Measurements from ENCODE around the gene FAM156A.
"Not testable (repeated sequence)": the region's sequence is repeated elsewhere in the genome, so short reads cannot be mapped to it uniquely, and the experiment has no call there.

- TF ChIP-seq, protein P1, sequence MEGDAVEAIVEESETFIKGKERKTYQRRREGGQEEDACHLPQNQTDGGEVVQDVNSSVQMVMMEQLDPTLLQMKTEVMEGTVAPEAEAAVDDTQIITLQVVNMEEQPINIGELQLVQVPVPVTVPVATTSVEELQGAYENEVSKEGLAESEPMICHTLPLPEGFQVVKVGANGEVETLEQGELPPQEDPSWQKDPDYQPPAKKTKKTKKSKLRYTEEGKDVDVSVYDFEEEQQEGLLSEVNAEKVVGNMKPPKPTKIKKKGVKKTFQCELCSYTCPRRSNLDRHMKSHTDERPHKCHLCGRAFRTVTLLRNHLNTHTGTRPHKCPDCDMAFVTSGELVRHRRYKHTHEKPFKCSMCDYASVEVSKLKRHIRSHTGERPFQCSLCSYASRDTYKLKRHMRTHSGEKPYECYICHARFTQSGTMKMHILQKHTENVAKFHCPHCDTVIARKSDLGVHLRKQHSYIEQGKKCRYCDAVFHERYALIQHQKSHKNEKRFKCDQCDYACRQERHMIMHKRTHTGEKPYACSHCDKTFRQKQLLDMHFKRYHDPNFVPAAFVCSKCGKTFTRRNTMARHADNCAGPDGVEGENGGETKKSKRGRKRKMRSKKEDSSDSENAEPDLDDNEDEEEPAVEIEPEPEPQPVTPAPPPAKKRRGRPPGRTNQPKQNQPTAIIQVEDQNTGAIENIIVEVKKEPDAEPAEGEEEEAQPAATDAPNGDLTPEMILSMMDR (IDR thresholded peaks at IDR 0.05 in 4 of 5, conservative IDR thresholded peaks at IDR 0.05 in 1 of 5): not testable (repeated sequence)
- TF ChIP-seq POLR2A (IDR thresholded peaks at IDR 0.05): not testable (repeated sequence)
These were observed 51.2 kb downstream of the FAM156A start for GRCh38 chrX:52907137-52907536.

Measured in gastrocnemius medialis (tissue), 4 donors.